H9 (cell line): Measurements from ENCODE around the gene TBCK. TPM values are rescaled to one million over a fixed set of nuclear protein-coding genes. Genes with fewer than 3 reads are reported as not detected.

Experiments
- DNase-seq: peaks from one replicate; pipeline ENCODE4 v3.0.0-alpha.2; 2017
- H2AFZ ChIP-seq: one replicate; pipeline ENCODE4 v1.6.1; 2013; ENCODE audit warnings: mild to moderate bottlenecking, low read length, control low read depth, moderate library complexity
- H2AK5ac ChIP-seq: 2 replicates; pipeline ENCODE4 v1.6.1; 2013; ENCODE audit warnings: low read length, control low read depth, mixed read lengths; ENCODE audit not compliant: insufficient read length
- H2BK120ac ChIP-seq: one replicate; pipeline ENCODE4 v1.6.1; 2013; ENCODE audit warnings: low read depth, mild to moderate bottlenecking, low read length, control low read depth, inconsistent platforms; ENCODE audit not compliant: poor library complexity, severe bottlenecking
- H2BK12ac ChIP-seq: 2 replicates; pipeline ENCODE4 v1.6.1; 2013; ENCODE audit warnings: low read length, control low read depth, mixed read lengths, low read depth; ENCODE audit not compliant: insufficient read length
- H2BK15ac ChIP-seq: 2 replicates; pipeline ENCODE4 v1.6.1; 2013; ENCODE audit warnings: low read depth, low read length, control low read depth
- H2BK20ac ChIP-seq: one replicate; pipeline ENCODE4 v1.6.1; 2013; ENCODE audit warnings: low read depth, mild to moderate bottlenecking, low read length, control low read depth, inconsistent platforms; ENCODE audit not compliant: poor library complexity, severe bottlenecking
- H2BK5ac ChIP-seq: 2 replicates; pipeline ENCODE4 v1.6.1; 2013; ENCODE audit warnings: low read length, control low read depth, mixed read lengths; ENCODE audit not compliant: insufficient read length
- H3K14ac ChIP-seq: 2 replicates; pipeline ENCODE4 v1.6.1; 2013; ENCODE audit warnings: low read length, control low read depth; ENCODE audit not compliant: insufficient read depth
- H3K18ac ChIP-seq: 2 replicates; pipeline ENCODE4 v1.6.1; 2013; ENCODE audit warnings: low read depth, mild to moderate bottlenecking, mixed read lengths, low read length, control low read depth; ENCODE audit not compliant: insufficient read length
- H3K23ac ChIP-seq: 2 replicates; pipeline ENCODE4 v1.6.1; 2013; ENCODE audit warnings: low read length, control low read depth, mixed read lengths, low read depth; ENCODE audit not compliant: insufficient read length
- H3K23me2 ChIP-seq: 2 replicates; pipeline ENCODE4 v1.6.1; 2013; ENCODE audit warnings: low read depth, mild to moderate bottlenecking, mixed read lengths, low read length, control low read depth; ENCODE audit not compliant: insufficient read length, poor library complexity, severe bottlenecking
- H3K27ac ChIP-seq: 2 replicates; pipeline ENCODE4 v1.5.1; 2013; ENCODE audit warnings: low read length, control low read depth, mixed read lengths, low read depth; ENCODE audit not compliant: insufficient read length
- H3K27me3 ChIP-seq: 2 replicates; pipeline ENCODE4 v1.6.1; 2013; ENCODE audit warnings: low read length, control low read depth, inconsistent platforms; ENCODE audit not compliant: insufficient read depth
- H3K4ac ChIP-seq: 2 replicates; pipeline ENCODE4 v1.6.1; 2013; ENCODE audit warnings: low read depth, mild to moderate bottlenecking, control low read depth, inconsistent platforms, low read length, moderate library complexity
- H3K4me1 ChIP-seq: 2 replicates; pipeline ENCODE4 v1.6.1; 2013; ENCODE audit warnings: low read length, control low read depth, inconsistent platforms; ENCODE audit not compliant: insufficient read depth
- H3K4me2 ChIP-seq: 2 replicates; pipeline ENCODE4 v1.6.1; 2013; ENCODE audit warnings: low read length, control low read depth, mixed read lengths; ENCODE audit not compliant: insufficient read length, insufficient read depth
- H3K56ac ChIP-seq: 2 replicates; pipeline ENCODE4 v1.6.1; 2013; ENCODE audit warnings: low read depth, mild to moderate bottlenecking, mixed read lengths, low read length, control low read depth; ENCODE audit not compliant: insufficient read length
- H3K79me1 ChIP-seq: 2 replicates; pipeline ENCODE4 v1.6.1; 2013; ENCODE audit warnings: low read depth, mild to moderate bottlenecking, moderate library complexity, low read length, control low read depth, inconsistent platforms; ENCODE audit not compliant: insufficient read depth, poor library complexity, severe bottlenecking
- H3K79me2 ChIP-seq: 2 replicates; pipeline ENCODE4 v1.6.1; 2013; ENCODE audit warnings: low read length, control low read depth, inconsistent platforms; ENCODE audit not compliant: insufficient read depth
- H3K9ac ChIP-seq: 2 replicates; pipeline ENCODE4 v1.6.1; 2013; ENCODE audit warnings: low read length, control low read depth, mixed read lengths; ENCODE audit not compliant: insufficient read length; ENCODE audit errors: extremely low read depth
- H3K9me3 ChIP-seq: one replicate; pipeline ENCODE4 v1.6.1; 2013; ENCODE audit warnings: low read depth, low read length, inconsistent platforms; ENCODE audit not compliant: control insufficient read depth
- H3T11ph ChIP-seq: one replicate; pipeline ENCODE4 v1.6.1; 2013; ENCODE audit warnings: mild to moderate bottlenecking, low read length, control low read depth, inconsistent platforms
- H4K20me1 ChIP-seq: one replicate; pipeline ENCODE4 v1.6.1; 2013; ENCODE audit not compliant: control insufficient read depth, insufficient read length, insufficient read depth
- H4K5ac ChIP-seq: 2 replicates; pipeline ENCODE4 v1.6.1; 2013; ENCODE audit warnings: low read depth, mild to moderate bottlenecking, mixed read lengths, low read length, control low read depth; ENCODE audit not compliant: insufficient read length
- H4K8ac ChIP-seq: replicated peaks from 2 replicates; pipeline ENCODE4 v1.6.1; 2013; ENCODE audit warnings: low read length, control low read depth, mixed read lengths, low read depth; ENCODE audit not compliant: insufficient read length
- H4K91ac ChIP-seq: 2 replicates; pipeline ENCODE4 v1.6.1; 2013; ENCODE audit warnings: low read depth, mild to moderate bottlenecking, moderate library complexity, mixed read lengths, low read length, control low read depth; ENCODE audit not compliant: insufficient read length
- H3K27ac Mint-ChIP-seq, 3 experiments: 2 replicates in 2 of 3; 3 replicates in 1 of 3; pipeline ENCODE4 v1.8.0; 2020 to 2021; ENCODE audit warnings: mixed read lengths in 3 of 3, mild to moderate bottlenecking in 1 of 3, moderate library complexity in 1 of 3
- H3K27me3 Mint-ChIP-seq: 2 replicates; pipeline ENCODE4 v1.8.0; 2021; ENCODE audit warnings: low read depth, mild to moderate bottlenecking, moderate library complexity, mixed read lengths
- H3K36me3 Mint-ChIP-seq, 3 experiments: 2 replicates in 2 of 3; 3 replicates in 1 of 3; pipeline ENCODE4 v1.8.0; 2020 to 2021; ENCODE audit warnings: low read depth in 3 of 3, mixed read lengths in 3 of 3; ENCODE audit not compliant: insufficient read depth in 1 of 3
- H3K4me1 Mint-ChIP-seq, 2 experiments: 2 replicates each; pipeline ENCODE4 v1.8.0; 2020; ENCODE audit warnings: mixed read lengths in 2 of 2
- H3K4me3 Mint-ChIP-seq, 2 experiments: 2 replicates in 1 of 2; 3 replicates in 1 of 2; pipeline ENCODE4 v1.8.0; 2020 to 2021; ENCODE audit warnings: mild to moderate bottlenecking in 2 of 2, mixed read lengths in 2 of 2, moderate library complexity in 1 of 2
- H3K9me3 Mint-ChIP-seq, 2 experiments: 2 replicates in 1 of 2; 3 replicates in 1 of 2; pipeline ENCODE4 v1.8.0; 2020; ENCODE audit warnings: mild to moderate bottlenecking in 2 of 2, mixed read lengths in 2 of 2, moderate library complexity in 1 of 2
- WGBS: extraction: QIAGEN DNeasy Blood & Tissue Kit; methylation state at CpG from one replicate; pipeline ENCODE4 v1.1.7; 2013; ENCODE audit warnings: missing lambda C conversion rate, low lambda C conversion rate, mixed read lengths; ENCODE audit not compliant: insufficient read length; ENCODE audit errors: extremely low coverage; 5-methylcytosine and 5-hydroxymethylcytosine counted together
- total RNA-seq: library from RNA; stranded (reverse); gene quantifications from 2 replicates; pipeline ENCODE4 v1.2.1, GENCODE V29; 2021
- TF ChIP-seq, protein P1 (sequence below): fragments of 200-600 bp; sonication (generic); conservative IDR thresholded peaks from 3 replicates; pipeline ENCODE4 v1.8.0; 2021; ENCODE audit warnings: antibody characterized with exemption, mild to moderate bottlenecking

The TBCK gene
- total RNA-seq, 1 experiment from 2014 or later: 22.1 TPM

- no peaks in the 10 kb centered on the region for H4K20me1 ChIP-seq
- H3K9me3 ChIP-seq: peaks cover 4% of the 10 kb centered on the region
- H3T11ph ChIP-seq: no peak overlapping the region
- no peak overlapping the region for H3K18ac ChIP-seq
- H3K9me3 Mint-ChIP-seq: peaks cover 15 to 19% of the 10 kb centered on the region in 2 experiments
- H3K27ac ChIP-seq: no peak overlapping the region
- no peak overlapping the region for H2BK120ac ChIP-seq
- H4K91ac ChIP-seq: no peak overlapping the region
- no peak overlapping the region for H3K4me3 Mint-ChIP-seq
- H3K27me3 ChIP-seq: no peaks in the 10 kb centered on the region
- no peak for DNase-seq
- H3K27me3 Mint-ChIP-seq: no peaks in the 10 kb centered on the region
- no peak overlapping the region for H2BK15ac ChIP-seq
- no CpG with 5 or more reads among the region's 2 CpGs for WGBS
- H3K79me1 ChIP-seq: no peaks in the 10 kb centered on the region
- no peaks in the 10 kb centered on the region for H3K23me2 ChIP-seq
- no peak overlapping the region for H4K8ac ChIP-seq
- no peak overlapping the region for H3K56ac ChIP-seq
- no peak overlapping the region for H3K9ac ChIP-seq
- TF ChIP-seq, protein P1, sequence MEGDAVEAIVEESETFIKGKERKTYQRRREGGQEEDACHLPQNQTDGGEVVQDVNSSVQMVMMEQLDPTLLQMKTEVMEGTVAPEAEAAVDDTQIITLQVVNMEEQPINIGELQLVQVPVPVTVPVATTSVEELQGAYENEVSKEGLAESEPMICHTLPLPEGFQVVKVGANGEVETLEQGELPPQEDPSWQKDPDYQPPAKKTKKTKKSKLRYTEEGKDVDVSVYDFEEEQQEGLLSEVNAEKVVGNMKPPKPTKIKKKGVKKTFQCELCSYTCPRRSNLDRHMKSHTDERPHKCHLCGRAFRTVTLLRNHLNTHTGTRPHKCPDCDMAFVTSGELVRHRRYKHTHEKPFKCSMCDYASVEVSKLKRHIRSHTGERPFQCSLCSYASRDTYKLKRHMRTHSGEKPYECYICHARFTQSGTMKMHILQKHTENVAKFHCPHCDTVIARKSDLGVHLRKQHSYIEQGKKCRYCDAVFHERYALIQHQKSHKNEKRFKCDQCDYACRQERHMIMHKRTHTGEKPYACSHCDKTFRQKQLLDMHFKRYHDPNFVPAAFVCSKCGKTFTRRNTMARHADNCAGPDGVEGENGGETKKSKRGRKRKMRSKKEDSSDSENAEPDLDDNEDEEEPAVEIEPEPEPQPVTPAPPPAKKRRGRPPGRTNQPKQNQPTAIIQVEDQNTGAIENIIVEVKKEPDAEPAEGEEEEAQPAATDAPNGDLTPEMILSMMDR: no peak
- H3K4me2 ChIP-seq: no peak overlapping the region
- H3K36me3 Mint-ChIP-seq: peaks cover 25 to 32% (median 28%) of the 10 kb centered on the region in 3 experiments
- H3K4me1 Mint-ChIP-seq: peaks cover 12 to 16% of the 10 kb centered on the region in 2 experiments
- H4K5ac ChIP-seq: no peak overlapping the region
- H2BK5ac ChIP-seq: no peak overlapping the region
- no peak overlapping the region for H3K27ac Mint-ChIP-seq
- no peak overlapping the region for H2AFZ ChIP-seq
- H3K79me2 ChIP-seq: no peaks in the 10 kb centered on the region
- H3K4ac ChIP-seq: no peak overlapping the region
- no peak overlapping the region for H3K23ac ChIP-seq
- no peak overlapping the region for H2BK20ac ChIP-seq
- H3K14ac ChIP-seq: no peak overlapping the region
- no peak overlapping the region for H2AK5ac ChIP-seq
- no peaks in the 10 kb centered on the region for H3K4me1 ChIP-seq
- no peak overlapping the region for H2BK12ac ChIP-seq
These were observed 220.6 kb downstream of the TBCK start for GRCh38 chr4:106095408-106095807.
